AG09309 (cell line): ENCODE measurements around the gene PCBP4.
A peak's percentile ranks its signal among the peaks of the same experiment; 100 is the strongest.

Experiments used
- DNase-seq: peaks from one replicate; pipeline ENCODE4 v3.0.0-alpha.2; 2010; ENCODE audit warnings: low read depth
- H3K4me3 ChIP-seq: 2 replicates; pipeline ENCODE4 v1.5.1; 2011; ENCODE audit warnings: mild to moderate bottlenecking, low read depth, low read length, moderate library complexity; ENCODE audit not compliant: control insufficient read depth
- CTCF ChIP-seq: IDR thresholded peaks from 2 replicates; pipeline ENCODE4 v1.5.1; 2011; ENCODE audit warnings: mild to moderate bottlenecking, low read depth, low read length, inconsistent platforms; ENCODE audit not compliant: insufficient read depth, control insufficient read depth; ENCODE audit errors: missing control alignments

Gene PCBP4

GRCh38 chr3:51966486-51966885 is 768 bp downstream of the PCBP4 start:
- no peak for TF ChIP-seq CTCF
- peak overlapping the region; percentile 69 for H3K4me3 ChIP-seq
- DNase-seq = no peak

- peak overlapping the region; percentile 69; the same call in 1 of the 2 replicates for H3K4me3 ChIP-seq
- no peak for TF ChIP-seq CTCF
- DNase-seq = no peak
Measured at GRCh38 chr3:51966016-51966415, 1.2 kb downstream of the PCBP4 start.

- no peak for DNase-seq
- TF ChIP-seq CTCF = no peak
- H3K4me3 ChIP-seq = no peak overlapping the region
Measured at GRCh38 chr3:51964521-51964920, 2.7 kb downstream of the PCBP4 start.

- no peak for DNase-seq
- H3K4me3 ChIP-seq = no peak overlapping the region
Measured at GRCh38 chr3:51963951-51964451, 3.3 kb downstream of the PCBP4 start.

GRCh38 chr3:51962854-51963530 is 4.3 kb downstream of the PCBP4 start:
- DNase-seq = no peak
- H3K4me3 ChIP-seq = no peak overlapping the region
- TF ChIP-seq CTCF = no peak

More at GRCh38 chr3:51963951-51964451, 3.3 kb downstream of the PCBP4 start:
- no peak for TF ChIP-seq CTCF

GRCh38 chr3:51961602-51962569 is 5.4 kb downstream of the PCBP4 start:
- TF ChIP-seq CTCF = no peak
- H3K4me3 ChIP-seq = no peak overlapping the region
- DNase-seq = no peak
